ENCODE results near the gene USP28. TPM values are rescaled to one million over a fixed set of nuclear protein-coding genes. Genes with fewer than 3 reads are reported as not detected.
"Not testable (repeated sequence)": the region's sequence is repeated elsewhere in the genome, so short reads cannot be mapped to it uniquely, and the experiment has no call there.

Gene USP28
- polyA plus RNA-seq (ENCODE audit: insufficient read length in 3 of 3): 10 to 100 TPM; 38.2 to 48.2 (median 44.7) TPM

DNA sequence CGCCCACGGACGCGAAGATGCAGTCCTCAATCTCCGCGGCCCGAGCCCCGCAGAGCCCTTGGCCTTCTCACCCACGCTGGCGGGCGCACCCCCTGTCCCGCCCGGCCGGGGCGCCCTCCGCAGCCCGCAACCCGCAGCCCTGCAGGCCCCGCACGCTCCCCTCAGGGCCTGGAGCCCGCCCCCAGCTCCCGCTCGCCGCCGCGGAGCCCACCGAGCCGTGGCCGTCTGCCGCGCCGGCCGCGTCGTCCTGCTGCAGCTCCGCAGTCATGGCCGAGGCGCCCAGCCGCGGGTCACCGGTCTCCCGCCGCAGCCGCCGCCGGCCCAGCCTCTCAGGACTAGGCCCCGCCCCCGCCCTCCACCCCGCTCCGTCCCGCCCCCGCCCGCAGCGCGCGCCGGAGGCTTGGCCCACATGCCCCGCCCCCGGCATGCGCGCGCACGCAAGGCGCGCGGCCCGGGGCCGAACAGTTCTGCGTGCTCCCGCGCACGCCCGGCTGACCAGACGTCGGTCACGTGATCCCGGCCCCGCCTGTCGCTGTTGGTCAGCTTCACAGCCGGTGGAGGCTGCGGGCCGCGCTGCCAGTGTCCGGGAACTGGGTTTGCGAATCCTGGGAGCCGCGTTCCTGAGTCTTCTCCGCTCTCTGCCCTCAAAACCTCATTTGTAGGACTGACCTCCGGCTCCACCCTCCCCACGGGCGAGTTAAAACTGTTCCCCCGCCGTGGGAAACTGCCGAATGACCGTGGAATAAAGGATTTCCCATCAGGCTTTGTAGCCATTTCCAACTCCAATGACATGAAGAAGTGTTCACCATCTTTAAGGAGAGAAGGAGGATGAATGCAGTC, at the start of gene USP28:
Gene USP28 (minus strand): TSS at position 339 of the 840 bp plus-strand sequence. CDS start 71 bp downstream, at position 268.
- DNase-seq (ENCODE audit: low read depth in 3 of 3, low spot score in 2 of 3): peak; percentile 84 to 95 (median 93)

GRCh38 chr11:113923572-113923971, 48.2 kb upstream of the USP28 start:
- DNase-seq (ENCODE audit: low read depth in 3 of 3, low spot score in 2 of 3): no peak

- DNase-seq (ENCODE audit: low read depth in 3 of 3, low spot score in 2 of 3): not testable (repeated sequence)
Measured at GRCh38 chr11:113911491-113911890, 36.1 kb upstream of the USP28 start.

- no peak for DNase-seq (ENCODE audit: low read depth in 3 of 3, low spot score in 2 of 3)
Measured at GRCh38 chr11:113908098-113908497, 32.7 kb upstream of the USP28 start.

GRCh38 chr11:113907681-113908080, 32.3 kb upstream of the USP28 start:
- DNase-seq (ENCODE audit: low read depth in 3 of 3, low spot score in 2 of 3): no peak

DNA sequence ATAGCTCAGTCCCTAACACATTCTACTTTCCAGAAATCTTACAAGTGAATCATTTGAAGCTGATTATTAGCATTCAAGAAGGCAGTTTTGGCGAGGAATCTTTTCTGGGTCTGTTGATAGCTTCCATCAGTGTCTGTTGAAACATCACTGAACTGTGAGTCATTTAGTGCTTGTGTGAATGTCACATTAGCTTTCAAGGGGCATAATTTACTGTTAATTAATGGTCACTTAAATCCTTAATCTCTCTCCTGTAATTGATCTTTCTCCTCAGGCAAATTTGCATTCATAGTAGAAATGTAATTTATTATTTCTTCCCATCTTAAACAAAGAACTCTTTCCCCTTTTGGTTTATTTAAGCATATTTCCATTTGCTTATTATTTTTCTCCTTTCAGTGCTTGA, 31.8 kb upstream of the USP28 start:
- DNase-seq (ENCODE audit: low read depth in 3 of 3, low spot score in 2 of 3): no peak

- DNase-seq (ENCODE audit: low read depth in 3 of 3, low spot score in 2 of 3): no peak
Measured at GRCh38 chr11:113906516-113906915, 31.1 kb upstream of the USP28 start.

DNA sequence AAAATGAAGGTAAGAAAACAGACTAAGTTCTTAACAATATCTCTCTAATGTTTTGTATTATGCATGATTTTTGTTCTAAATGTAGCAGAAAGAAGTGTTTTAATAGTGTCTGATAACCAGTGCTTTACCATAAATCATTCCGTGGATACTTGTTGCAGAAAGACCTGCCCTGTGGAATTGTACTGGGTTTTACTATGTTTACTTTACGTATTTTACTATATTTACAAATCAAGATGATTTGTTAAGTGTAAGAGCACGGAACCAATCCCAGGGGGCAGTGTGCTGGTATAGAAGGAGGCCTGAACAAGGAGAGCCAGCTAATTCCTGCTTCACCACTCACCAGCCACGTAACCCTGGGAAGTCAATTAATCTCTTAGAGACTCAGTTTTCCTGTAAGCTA, 30.7 kb upstream of the USP28 start:
- no peak for DNase-seq (ENCODE audit: low read depth in 3 of 3, low spot score in 2 of 3)

GRCh38 chr11:113904379-113905101, 29.2 kb upstream of the USP28 start, which contains the start of gene HTR3B:
HTR3B (plus strand) TSS chr11:113904796; CDS start chr11:113904934, 138 bp downstream.
- no peak for DNase-seq (ENCODE audit: low read depth in 3 of 3, low spot score in 2 of 3)

DNA sequence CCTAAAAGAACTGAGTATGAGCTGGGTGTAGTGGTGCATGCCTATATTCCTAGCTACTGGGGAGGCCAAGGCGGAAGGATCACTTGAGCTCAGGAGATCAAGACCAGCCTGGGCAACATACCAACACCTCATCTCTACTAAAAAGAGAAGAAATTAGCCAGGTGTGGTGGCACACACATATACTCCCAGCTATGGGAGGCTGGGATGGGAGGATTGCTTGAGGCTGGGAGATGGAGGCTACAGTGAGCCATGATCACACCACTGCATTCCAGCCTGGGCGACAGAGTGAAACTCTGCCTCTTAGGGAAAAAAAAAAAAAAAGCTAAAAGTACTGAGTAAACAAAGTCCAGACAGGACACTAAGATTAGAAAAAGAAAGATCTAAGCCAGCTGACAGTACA, 25.8 kb upstream of the USP28 start:
- DNase-seq (ENCODE audit: low read depth in 3 of 3, low spot score in 2 of 3): no peak

DNA sequence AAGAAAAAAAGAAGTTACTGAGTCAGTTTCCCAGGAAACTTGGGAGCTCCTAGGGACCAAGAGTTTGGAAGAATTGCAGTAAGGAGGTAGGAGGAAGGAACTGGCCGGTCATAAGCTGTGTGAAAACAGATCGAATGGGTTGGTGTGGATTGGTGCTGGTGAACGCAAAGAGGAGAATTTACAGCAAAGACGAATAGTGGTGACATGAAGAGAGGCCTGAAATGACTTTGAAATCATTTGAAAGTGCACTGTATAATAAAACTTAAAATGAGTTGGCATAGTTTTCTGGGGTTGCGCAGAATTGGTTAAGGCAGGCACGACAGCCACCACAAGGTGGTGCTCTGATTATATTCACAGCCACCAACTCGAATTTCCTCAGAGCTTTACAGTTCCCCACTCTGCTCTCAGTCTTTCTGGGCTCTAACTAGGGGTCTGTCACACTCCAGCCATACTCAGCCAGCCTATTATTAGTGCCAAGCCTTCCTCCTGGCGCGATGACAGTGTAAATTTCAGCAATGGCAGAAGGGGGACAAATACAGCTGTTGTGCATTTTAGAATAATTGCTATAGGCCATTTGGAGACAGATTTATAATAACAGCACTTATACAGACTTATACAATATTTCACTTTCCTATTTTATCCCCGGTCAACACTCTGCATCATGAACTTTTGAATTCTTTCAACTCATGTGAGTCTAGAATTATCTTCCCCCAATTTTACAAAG, 20.9 kb upstream of the USP28 start:
- DNase-seq (ENCODE audit: low read depth in 3 of 3, low spot score in 2 of 3): no peak

DNA sequence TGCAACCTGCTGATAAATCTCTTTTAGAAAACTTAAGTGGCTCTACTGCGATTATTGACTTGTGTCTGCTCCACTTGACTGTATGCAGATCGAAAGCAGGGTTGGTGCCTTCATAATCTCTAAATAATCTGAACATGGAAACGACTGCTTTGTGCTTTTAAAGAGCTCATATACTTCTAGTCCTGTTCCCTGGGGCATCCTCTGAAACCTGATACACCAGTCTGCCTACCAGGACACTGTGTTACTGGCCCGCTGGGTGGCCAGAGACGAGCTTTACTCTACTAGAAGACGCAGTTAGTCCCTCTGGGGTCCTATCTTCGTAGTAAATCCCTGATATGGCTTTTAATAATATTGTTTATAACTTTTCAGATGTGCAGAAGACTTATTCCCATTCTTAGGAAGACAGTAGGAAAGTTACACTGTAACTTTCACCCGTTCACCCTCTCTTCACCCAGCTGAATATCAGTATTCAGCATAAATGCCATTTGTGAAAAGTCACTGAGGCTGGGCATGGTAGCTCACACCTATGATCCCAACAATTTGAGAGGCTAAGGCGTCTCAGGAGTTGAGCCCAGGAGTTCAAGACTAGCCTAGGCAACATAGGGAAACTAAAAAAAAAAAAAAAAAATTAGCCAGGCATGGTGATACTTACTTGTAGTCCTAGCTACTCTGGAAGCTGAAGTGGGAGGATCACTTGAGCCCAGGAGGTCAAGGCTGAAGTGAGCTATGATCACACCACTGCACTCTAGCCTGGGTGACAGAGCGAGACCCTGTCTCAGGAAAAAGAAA, 20.2 kb upstream of the USP28 start:
- no peak for DNase-seq (ENCODE audit: low read depth in 3 of 3, low spot score in 2 of 3)

DNA sequence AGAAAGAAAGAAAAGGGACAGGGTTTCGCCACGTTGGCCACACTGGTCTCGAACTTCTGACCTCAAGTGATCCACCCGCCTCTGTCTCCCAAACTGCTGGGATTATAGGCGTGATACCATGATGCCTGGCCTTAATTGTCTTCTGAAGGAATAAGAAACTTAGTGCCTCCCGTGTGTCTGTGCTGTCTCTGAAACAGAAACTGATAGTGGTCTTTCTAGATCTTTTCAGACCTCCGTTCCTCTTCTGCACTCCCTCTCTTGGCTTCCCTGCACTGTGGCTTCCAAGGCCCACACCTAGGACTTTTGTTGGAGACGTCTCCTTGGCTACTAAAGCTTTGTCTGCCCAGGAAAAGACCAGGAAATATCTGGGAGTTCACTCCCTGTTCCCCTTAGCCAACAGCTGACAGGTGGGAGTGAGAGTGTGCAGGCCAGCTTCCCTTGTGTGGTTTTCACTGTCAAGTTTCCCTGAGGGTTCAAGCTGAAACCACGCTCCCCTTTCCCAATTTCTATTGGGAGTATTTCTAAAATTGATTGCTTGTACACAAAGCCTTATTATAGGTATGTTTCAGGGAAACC, 19.1 kb upstream of the USP28 start:
- no peak for DNase-seq (ENCODE audit: low read depth in 3 of 3, low spot score in 2 of 3)

- DNase-seq (ENCODE audit: low read depth in 3 of 3, low spot score in 2 of 3): no peak
Measured at GRCh38 chr11:113888848-113889247, 13.5 kb upstream of the USP28 start.

DNA sequence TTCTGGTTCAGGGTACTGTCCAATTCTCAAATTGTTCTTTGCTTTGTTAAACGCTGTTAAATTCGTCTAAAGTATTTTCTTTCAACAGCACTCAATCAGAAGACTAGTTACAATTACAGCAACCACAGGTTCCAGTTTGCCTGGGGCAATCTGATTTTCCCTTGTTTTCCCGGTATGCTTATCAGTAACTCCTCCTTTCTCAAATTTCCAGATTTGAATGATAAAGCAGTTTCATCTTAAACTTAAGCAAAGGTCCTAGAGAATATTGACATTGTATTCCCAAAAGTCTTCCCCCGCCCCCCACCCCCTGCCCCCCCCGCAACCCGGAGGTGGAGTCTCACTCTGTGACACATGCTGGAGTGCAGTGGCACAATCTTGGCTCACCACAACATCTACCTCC, 10.5 kb upstream of the USP28 start:
- DNase-seq (ENCODE audit: low read depth in 3 of 3, low spot score in 2 of 3): no peak

GRCh38 chr11:113884361-113884836, 9.0 kb upstream of the USP28 start:
- no peak for DNase-seq (ENCODE audit: low read depth in 3 of 3, low spot score in 2 of 3)

- DNase-seq (ENCODE audit: low read depth in 3 of 3, low spot score in 2 of 3): no peak
Measured at GRCh38 chr11:113881856-113882255, 6.5 kb upstream of the USP28 start.

DNA sequence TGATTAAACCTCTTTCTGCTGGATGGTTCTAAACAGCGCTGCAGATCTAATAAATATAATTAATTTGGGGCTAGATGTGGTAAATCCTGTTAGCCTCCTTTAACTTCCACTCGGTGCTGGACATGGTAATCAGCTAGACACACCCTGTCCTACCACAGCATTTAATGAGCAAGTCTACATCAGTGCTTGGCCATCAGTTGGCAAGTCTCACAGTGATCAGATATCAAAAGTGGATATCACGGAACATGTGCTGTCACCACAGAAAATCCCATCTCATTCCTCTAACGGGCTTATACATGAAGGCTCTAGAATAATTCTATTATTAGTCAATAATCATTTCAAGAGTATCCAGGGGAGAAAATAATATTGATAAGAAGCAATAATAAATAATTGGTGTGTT, 5.6 kb upstream of the USP28 start:
- DNase-seq (ENCODE audit: low read depth in 3 of 3, low spot score in 2 of 3): no peak

GRCh38 chr11:113879446-113879845, 4.1 kb upstream of the USP28 start:
- not testable (repeated sequence) for DNase-seq (ENCODE audit: low read depth in 3 of 3, low spot score in 2 of 3)

DNA sequence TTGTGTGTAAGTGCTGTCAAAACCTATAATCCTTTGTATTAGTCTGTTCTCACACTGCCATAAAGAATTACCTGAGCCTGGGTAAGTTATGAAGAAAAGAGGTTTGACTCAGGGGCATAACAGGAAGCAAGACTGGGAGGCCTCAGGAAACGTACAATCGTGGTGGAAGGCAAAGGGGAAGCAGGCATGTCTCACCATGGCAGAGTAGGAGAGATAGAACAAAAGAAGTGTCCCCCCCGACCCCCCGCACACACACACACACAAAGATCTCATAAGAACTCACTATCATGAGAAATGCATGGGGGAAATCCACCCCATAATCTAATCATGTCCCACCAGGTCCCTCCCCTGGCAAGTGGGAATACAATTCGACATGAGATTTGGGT, 2.3 kb upstream of the USP28 start:
- DNase-seq (ENCODE audit: low read depth in 3 of 3, low spot score in 2 of 3): no peak

Data from right renal cortex interstitium (tissue), 3 donors.